ENCODE measurements around the gene USH2A. TPM values are rescaled to one million over a fixed set of nuclear protein-coding genes. Genes with fewer than 3 reads are reported as not detected.
"Not testable (repeated sequence)": the region's sequence is repeated elsewhere in the genome, so short reads cannot be mapped to it uniquely, and the experiment has no call there.

USH2A gene
- total and polyA plus RNA-seq, 8 donors: 0.03 to 0.28 (median 0.06) TPM

- DNase-seq (no peak), FAIRE-seq (no peak), ATAC-seq (no peak)
- Histone ChIP-seq H3K36me3 (no peaks in the 10 kb centered on the region), H3K27me3 (no peaks in the 10 kb centered on the region), H3K4me1 (no peaks in the 10 kb centered on the region), H3K9me3 (no peaks in the 10 kb centered on the region), H3K27ac (no peak overlapping the region), H3K4me3 (no peak overlapping the region)
- intact Hi-C loops (cut with DNase I): no loop called here
- no peak for TF ChIP-seq CTCF (IDR thresholded peaks at IDR 0.05)
- 6 to 18% methylated on average over 1 of the region's 1 CpG for WGBS, 2 donors
These were observed 73.1 kb downstream of the USH2A start for GRCh38 chr1:216350186-216350585.

DNA sequence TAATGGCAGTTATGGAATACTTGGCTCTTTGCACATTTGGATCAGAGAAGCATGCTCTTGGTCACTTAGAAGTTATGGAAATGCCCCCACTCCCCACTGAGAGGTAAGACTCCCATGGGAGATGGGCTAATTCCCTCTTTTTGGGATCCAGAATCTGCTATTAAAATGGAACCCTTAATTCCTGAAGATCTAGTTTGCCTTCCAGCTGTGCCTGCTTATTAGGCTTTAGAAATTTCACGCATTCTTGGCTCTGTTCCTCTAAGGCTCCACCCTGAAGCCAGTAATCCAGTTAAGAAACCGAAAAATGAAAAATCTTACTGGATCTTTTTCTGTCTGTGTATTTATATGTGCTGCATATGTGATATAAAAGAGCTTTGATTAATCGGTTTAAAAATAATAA is 76.7 kb downstream of the USH2A start:
- Histone ChIP-seq H3K27ac (no peak overlapping the region), H3K9me3 (no peaks in the 10 kb centered on the region), H3K4me1 (no peaks in the 10 kb centered on the region), H3K36me3 (no peaks in the 10 kb centered on the region), H3K27me3 (no peaks in the 10 kb centered on the region), H3K4me3 (no peak overlapping the region)
- intact Hi-C loops (cut with DNase I): no loop called here
- WGBS, 2 donors: 74 to 79% methylated on average over 3 of the region's 3 CpGs
- DNase-seq (no peak), FAIRE-seq (no peak), ATAC-seq (no peak)
- TF ChIP-seq CTCF (IDR thresholded peaks at IDR 0.05): no peak

GRCh38 chr1:216340542-216340941 is 82.7 kb downstream of the USH2A start:
- intact Hi-C loops (cut with DNase I); FAIRE-seq: not testable (repeated sequence)

DNA sequence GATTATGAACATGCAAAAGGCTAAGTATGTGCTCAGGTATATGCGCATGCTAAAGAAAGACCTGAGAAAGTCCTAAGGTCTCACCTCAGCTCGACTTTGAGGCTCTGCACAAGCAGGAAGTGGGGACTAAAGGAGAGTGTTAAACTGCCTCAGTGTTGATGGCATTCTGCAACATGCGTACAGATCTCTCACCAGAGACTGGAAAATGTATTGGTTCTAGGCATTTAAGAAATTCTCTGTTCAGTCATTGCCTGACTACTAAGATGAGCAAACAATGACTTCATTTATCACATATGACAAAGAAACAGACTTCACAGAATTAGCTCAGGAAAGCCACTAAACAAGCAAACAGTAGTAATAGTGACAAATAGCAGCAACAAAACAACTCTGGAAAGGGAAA is 90.8 kb downstream of the USH2A start:
- H3K4me3 ChIP-seq: no peak overlapping the region
- ATAC-seq (no peak), DNase-seq (no peak), FAIRE-seq (no peak)
- intact Hi-C loops (cut with DNase I): no loop called here
- H3K36me3 ChIP-seq: no peaks in the 10 kb centered on the region
- 71 to 80% methylated on average over 3 of the region's 3 CpGs for WGBS, 2 donors
- no peak for TF ChIP-seq CTCF (IDR thresholded peaks at IDR 0.05)
- no peaks in the 10 kb centered on the region for H3K9me3 ChIP-seq
- H3K27ac ChIP-seq: no peak overlapping the region
- no peaks in the 10 kb centered on the region for H3K27me3 ChIP-seq
- no peaks in the 10 kb centered on the region for H3K4me1 ChIP-seq

More at GRCh38 chr1:216340542-216340941, 82.7 kb downstream of the USH2A start:
- H3K27me3 ChIP-seq, H3K27ac ChIP-seq, H3K36me3 ChIP-seq, H3K4me1 ChIP-seq, ATAC-seq, DNase-seq, H3K4me3 ChIP-seq, H3K9me3 ChIP-seq: not testable (repeated sequence)
- 62 to 63% methylated on average over 5 of the region's 5 CpGs for WGBS, 2 donors

DNA sequence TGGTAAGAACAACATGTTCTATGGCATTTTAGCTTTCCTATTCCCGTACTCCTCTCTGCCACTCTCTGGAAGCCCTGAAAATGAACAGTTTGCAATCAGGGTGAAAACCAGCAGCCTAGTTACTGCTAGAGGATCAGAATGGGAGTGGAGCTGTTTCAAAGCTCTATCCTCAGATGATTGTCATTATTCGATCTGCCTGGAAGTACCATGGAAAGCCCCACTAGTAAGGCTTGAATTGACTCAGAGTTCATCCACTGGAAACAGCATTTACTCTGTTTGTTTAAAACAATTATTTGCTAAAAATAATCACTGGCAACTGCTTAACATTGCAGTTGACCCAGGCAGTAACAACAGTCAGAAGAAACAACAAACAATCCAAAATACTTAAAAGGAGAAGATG is 91.2 kb downstream of the USH2A start:
- Histone ChIP-seq H3K27me3 (no peaks in the 10 kb centered on the region), H3K4me1 (no peaks in the 10 kb centered on the region), H3K4me3 (no peak overlapping the region), H3K27ac (no peak overlapping the region), H3K9me3 (no peaks in the 10 kb centered on the region), H3K36me3 (no peaks in the 10 kb centered on the region)
- ATAC-seq (no peak), FAIRE-seq (no peak), DNase-seq (no peak)
- TF ChIP-seq CTCF (IDR thresholded peaks at IDR 0.05): no peak
- intact Hi-C loops (cut with DNase I): no loop called here
- 72 to 79% methylated on average over 2 of the region's 2 CpGs for WGBS, 2 donors

DNA sequence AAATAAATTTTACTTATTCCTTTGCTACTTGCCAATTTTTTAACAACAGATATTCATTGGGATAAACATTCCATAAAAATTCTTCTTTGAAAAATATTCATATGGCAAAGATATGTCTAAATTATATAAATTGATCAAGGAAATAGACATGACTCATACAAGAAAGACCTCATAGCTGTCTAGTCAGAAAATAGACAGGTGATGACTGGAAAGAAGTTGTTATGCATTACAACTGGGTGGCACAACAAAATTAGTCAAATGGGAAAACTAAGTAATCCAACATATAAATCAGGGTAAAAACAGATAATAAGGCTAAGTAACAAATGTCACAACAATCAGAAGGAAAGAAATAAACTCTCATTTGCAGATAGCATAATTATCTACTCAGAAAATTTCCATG is 92.0 kb downstream of the USH2A start:
- Histone ChIP-seq H3K4me3 (no peak overlapping the region), H3K36me3 (no peaks in the 10 kb centered on the region), H3K27me3 (no peaks in the 10 kb centered on the region), H3K4me1 (no peaks in the 10 kb centered on the region), H3K9me3 (no peaks in the 10 kb centered on the region), H3K27ac (no peak overlapping the region)
- DNase-seq (no peak), ATAC-seq (no peak), FAIRE-seq (no peak)
- TF ChIP-seq CTCF (IDR thresholded peaks at IDR 0.05): no peak
- intact Hi-C loops (cut with DNase I): no loop called here

All from pancreas (tissue), 10 donors.